Measurements from ENCODE around the gene GPR155.
A peak's percentile ranks its signal among the peaks of the same experiment; 100 is the strongest.
"Not testable (repeated sequence)": the region's sequence is repeated elsewhere in the genome, so short reads cannot be mapped to it uniquely, and the experiment has no call there.

GPR155 gene

DNA sequence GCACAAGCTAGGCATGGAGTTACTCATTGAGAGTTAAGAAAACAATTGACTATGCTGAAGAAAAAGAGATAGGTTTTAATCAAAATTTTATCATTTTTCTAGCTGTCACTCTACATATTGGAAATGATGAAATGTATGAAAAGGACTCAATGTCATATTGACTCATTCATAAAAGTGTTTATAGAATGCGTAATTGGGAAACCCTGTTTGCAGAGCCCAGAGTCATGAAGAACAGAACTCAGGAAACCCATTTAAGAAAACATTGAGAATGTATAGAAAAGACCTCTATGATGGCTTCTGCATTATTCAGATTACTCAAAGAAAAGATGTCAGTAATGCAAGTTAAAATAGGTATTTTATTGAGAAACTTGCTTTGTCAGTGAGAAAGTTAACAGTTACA is 54.9 kb downstream of the GPR155 start:
- DNase-seq = no peak

DNA sequence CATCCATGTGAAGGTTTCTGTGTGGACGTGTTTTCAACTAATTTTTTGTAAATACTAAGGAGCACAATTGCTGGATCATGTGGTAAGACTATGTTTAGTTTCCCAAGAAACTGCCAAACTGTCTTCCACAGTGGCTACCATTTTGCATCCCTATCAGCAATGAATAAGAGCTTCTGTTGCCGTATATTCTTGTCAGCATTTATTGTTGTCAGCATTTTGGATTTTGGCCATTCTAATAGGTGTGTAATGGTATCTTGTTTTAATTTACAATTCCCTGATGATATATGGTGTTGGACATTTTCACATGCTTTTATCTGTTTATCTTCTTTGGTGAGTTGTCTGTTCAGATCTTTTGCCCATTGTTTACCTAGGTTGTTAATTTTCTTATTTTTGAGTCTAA is 56.8 kb downstream of the GPR155 start:
- DNase-seq = no peak

DNA sequence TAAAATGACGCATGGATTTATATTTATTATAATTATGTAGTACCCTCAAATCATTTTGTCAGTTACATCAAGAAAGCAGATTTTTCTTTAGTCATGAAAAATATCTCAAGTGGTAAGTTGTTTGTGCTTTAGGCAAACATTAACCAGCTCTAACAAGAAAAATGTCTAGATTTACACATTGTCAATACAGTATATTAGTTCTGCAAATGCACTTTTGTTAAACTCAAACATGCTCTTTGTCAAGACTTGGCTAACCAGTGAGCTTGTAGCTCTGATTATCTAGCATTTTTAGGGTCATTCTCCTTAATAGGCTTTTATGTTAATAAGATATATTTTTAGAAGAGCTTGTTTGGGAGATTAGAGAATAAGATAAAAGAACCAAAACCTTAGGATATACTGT is 58.6 kb downstream of the GPR155 start:
- no peak for DNase-seq

DNA sequence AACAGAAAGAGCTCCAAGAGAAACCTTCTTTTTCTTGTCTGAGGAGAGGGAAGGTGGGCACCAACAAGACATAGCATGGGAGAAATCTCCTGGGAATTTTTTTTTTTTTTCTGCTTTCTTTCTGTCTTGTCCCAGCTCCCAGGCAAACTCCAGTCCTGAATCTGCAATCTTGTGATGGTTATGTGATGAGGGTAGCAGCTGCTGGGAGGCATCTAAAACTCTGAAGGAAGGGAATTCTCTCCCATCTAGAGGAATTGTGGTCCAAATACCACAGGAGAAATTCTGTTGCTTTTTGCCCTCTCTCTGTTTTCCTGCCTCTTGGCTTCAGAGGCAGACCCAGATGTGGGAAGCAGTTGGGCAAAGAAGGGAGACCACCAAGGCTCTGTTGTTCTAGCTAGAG is 74.6 kb downstream of the GPR155 start:
- DNase-seq = no peak

GRCh38 chr2:174410039-174410438 is 76.8 kb downstream of the GPR155 start:
- not testable (repeated sequence) for DNase-seq

- DNase-seq = no peak
Measured at GRCh38 chr2:174403628-174404027, 83.2 kb downstream of the GPR155 start.

DNA sequence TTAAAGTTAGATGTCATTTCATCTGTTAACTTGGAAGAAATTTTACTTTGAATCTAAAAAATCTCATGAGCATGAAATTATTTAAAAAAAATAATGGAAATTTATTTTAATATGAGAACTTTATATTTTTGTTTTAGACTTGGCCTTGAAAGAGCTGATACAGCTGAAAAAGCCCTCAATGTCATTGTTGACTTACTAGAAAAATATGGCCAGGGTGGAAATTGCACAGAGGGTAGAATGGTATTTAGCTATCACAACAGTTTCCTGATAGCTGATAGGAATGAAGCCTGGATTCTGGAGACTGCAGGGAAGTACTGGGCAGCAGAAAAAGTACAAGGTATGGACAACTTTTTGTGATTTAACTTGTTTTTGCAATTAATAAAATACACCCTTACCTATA is 86.0 kb downstream of the GPR155 start:
- no peak for DNase-seq

GRCh38 chr2:174399171-174399570 is 87.7 kb downstream of the GPR155 start:
- DNase-seq = no peak

DNA sequence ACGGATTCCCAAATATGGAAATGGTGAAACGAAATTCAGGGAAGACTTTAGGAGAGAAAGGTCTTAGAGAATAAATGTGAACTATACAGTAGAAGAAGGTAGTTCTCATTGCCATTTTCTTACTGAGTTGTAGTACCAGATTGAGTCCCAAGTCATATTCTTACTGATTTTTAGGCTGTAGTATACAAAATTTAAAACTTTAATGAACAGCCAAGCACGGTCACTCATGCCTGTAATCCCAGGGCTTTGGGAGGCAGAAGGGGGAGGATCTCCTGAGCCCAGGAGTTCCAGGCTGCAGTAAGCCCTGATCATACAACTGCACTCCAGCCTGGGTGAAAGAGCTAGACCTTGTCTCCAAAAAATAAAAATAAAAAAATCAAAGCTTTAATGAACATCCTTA is 89.1 kb downstream of the GPR155 start:
- no peak for DNase-seq

DNA sequence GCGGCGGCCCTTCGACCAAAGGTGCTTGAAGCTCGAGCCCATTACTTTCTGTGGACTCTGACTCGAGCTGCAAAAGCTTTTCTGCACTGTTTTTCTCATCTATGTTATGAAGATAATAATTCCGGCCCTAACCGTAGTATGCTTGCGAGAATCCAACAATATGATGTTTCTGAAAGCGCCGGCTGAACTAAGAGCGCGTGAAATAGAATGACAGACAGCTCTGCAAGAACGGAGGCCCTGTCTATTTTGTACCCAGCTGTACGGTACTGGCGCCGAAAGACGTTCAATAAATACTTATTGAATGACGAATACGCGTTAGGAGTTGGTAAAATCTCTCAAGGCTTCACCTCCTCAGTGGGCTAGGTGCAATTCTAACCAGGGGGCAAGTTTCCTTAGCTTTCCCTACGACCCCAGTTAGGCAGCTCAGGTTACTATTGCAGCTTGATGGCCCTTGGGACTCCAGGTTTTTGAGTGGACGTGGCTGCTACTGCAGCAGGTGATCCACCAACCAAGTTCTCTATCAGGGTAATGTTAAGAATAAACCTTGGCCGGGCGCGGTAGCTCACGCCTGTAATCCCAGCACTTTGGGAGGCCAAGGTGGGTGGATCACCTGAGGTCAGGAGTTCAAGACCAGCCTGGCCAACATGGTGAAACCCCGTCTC is 90.7 kb downstream of the GPR155 start:
- peak; percentile 1 to 26 for DNase-seq

GRCh38 chr2:174395284-174395968 is 91.4 kb downstream of the GPR155 start, which contains the start of gene SCRN3:
SCRN3 (plus strand) TSS chr2:174395730; CDS start chr2:174398284, 2,554 bp downstream.
- peak; percentile 26 to 32 for DNase-seq

DNA sequence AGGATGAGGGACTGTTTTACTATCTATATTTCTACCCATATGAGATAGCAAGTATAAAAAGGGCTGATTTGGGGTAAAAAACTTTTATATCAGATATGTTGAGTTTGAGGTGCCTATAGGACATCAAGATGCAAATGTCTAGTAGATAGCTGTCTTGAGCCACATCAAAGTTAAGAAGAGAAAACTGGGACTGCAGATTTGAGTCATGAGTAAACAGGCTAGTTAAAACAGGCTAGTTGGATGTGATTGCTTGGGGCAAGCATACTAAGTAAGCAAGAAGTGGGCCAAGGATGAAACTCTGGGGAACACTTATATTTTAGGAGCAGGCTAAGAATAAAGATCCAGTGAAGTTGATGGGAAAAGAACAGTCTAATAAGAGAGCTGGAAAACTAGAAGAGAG is 94.1 kb downstream of the GPR155 start:
- no peak for DNase-seq

GRCh38 chr2:174390303-174390702 is 96.5 kb downstream of the GPR155 start:
- not testable (repeated sequence) for DNase-seq

DNA sequence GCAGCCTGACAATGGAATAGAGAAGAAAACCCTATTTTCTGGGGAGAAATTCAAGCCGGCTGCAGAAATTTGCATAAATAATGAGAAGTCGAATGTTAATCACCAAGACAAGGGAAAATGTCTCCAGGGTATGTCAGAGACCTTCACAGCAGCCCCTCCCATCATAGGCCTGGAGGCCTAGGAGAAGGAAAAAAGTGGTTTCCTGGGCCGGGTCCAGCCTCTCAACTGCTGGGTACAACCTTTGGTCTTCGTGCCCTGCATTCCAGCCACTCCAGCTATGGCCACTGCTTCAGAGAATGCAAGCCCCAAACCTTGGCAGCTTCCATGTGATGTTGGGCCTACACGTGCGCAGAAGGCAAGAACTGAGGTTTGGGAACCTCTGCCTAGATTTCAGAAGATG is 97.3 kb downstream of the GPR155 start:
- no peak for DNase-seq

DNA sequence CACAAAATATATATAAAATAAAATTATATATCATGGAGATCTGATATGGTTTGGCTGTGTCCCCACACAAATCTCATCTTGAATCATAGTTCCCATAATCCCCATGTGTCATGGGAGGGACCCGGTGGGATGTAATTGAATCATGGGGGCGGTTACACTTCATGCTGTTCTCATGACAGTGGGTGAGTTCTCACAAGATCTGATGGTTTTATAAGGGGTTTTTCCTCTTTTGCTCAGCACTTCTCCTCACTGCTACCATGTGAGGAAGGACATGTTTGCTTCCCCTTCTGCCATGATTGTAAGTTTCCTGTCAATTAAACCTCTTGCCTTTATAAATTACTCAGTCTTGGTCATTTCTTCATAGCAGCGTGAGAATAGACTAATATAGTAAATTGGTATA is 98.1 kb downstream of the GPR155 start:
- DNase-seq = not testable (repeated sequence)

GRCh38 chr2:174385201-174385600 is 101.6 kb downstream of the GPR155 start:
- no peak for DNase-seq

GRCh38 chr2:174383796-174384195 is 103.0 kb downstream of the GPR155 start:
- DNase-seq = no peak
